Fibroblast of the aortic adventitia (primary cell): Measurements from ENCODE around the gene SYVN1. TPM values are rescaled to one million over a fixed set of nuclear protein-coding genes. Genes with fewer than 3 reads are reported as not detected.

Experiments used
- DNase-seq: peaks from one replicate; pipeline ENCODE4 v3.0.0-alpha.2; 2010; ENCODE audit warnings: low read depth
- H3K4me3 ChIP-seq: 2 replicates; pipeline ENCODE4 v1.5.1; 2011; ENCODE audit warnings: low read depth, mild to moderate bottlenecking, control low read depth, low read length, moderate library complexity
- total RNA-seq: library from RNA; depleted of rRNA; stranded (reverse); fragments of >200 nt; gene quantifications from 2 replicates; pipeline ENCODE4 v1.2.3, GENCODE V29; 2012; ENCODE audit warnings: low replicate concordance
- TF ChIP-seq, protein P1 (sequence below): IDR thresholded peaks from 2 replicates; pipeline ENCODE4 v1.5.1; 2011; ENCODE audit warnings: mild to moderate bottlenecking, low read length, control low read depth, inconsistent platforms; ENCODE audit not compliant: insufficient read depth

Gene SYVN1
- total RNA-seq, 1 donor = 24.3 TPM

DNA sequence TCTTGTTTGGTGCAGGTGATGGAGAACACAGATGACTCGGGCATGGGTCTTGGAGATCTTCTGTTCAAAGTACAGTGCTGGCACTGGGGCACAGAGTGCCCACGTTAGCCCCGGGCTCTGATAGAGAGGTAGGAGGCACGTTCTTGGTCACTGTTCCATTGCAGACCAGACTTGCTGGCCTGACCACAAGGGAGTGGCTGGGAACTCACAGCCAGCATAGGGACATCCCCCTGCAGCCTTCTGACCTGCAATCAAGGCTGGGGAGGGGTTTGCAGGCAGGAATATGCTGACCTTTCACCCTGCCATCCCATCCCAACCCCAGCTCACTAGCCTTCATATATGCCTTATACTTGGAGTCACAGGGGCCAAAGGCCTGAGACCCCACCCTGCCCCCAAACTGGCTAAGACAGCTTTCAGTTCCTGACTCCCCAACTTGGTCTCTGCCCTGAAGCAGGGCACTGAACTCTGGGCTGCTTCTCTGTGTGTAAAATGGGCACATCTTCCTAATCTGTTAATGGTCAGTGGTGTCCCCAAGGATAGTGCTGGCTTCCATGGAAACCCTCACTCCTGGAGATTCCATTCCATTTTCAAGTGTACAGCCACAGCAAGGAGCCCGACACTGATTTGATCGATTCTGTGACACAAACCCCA is 7.6 kb downstream of the SYVN1 start:
- no peak overlapping the region for H3K4me3 ChIP-seq
- TF ChIP-seq, protein P1, sequence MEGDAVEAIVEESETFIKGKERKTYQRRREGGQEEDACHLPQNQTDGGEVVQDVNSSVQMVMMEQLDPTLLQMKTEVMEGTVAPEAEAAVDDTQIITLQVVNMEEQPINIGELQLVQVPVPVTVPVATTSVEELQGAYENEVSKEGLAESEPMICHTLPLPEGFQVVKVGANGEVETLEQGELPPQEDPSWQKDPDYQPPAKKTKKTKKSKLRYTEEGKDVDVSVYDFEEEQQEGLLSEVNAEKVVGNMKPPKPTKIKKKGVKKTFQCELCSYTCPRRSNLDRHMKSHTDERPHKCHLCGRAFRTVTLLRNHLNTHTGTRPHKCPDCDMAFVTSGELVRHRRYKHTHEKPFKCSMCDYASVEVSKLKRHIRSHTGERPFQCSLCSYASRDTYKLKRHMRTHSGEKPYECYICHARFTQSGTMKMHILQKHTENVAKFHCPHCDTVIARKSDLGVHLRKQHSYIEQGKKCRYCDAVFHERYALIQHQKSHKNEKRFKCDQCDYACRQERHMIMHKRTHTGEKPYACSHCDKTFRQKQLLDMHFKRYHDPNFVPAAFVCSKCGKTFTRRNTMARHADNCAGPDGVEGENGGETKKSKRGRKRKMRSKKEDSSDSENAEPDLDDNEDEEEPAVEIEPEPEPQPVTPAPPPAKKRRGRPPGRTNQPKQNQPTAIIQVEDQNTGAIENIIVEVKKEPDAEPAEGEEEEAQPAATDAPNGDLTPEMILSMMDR = no peak
- no peak for DNase-seq

DNA sequence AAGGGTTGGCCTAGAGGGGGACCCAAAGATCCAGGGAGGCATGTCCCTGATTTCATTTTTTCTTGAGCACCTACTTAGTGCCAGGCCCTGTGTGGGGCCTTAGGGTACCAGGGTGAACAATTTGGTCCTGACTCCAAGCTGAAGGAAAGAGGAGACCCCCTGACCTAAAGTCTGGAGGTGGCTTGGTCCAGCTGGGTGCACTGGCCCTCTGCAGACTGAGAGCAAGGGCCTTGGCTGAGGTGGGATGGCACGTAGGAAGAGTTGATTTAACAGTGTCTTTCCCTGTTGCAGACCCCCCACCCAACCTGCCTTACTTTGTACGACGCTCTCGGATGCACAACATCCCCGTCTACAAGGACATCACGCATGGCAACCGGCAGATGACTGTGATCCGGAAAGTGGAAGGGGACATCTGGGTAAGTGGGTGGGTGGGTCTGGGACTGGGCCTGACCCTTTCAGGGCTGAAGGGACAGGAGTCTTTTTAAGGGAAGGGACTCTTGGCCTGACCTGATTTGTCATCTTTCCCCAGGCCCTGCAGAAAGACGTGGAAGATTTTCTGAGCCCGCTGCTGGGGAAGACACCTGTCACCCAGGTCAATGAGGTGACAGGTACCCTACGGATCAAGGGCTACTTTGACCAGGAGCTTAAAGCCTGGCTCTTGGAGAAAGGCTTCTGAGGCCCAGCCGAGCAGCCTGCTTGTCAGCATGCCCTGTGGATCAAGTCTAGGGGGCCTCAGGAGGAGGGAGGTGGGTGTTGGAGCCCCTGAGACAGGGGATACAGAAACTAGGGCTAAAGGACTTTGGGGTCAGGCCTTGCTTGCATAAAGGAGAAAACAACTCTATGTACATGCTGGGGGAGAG is 8.9 kb downstream of the SYVN1 start:
- no peak for DNase-seq
- TF ChIP-seq, protein P1 = no peak
- no peak overlapping the region for H3K4me3 ChIP-seq

DNA sequence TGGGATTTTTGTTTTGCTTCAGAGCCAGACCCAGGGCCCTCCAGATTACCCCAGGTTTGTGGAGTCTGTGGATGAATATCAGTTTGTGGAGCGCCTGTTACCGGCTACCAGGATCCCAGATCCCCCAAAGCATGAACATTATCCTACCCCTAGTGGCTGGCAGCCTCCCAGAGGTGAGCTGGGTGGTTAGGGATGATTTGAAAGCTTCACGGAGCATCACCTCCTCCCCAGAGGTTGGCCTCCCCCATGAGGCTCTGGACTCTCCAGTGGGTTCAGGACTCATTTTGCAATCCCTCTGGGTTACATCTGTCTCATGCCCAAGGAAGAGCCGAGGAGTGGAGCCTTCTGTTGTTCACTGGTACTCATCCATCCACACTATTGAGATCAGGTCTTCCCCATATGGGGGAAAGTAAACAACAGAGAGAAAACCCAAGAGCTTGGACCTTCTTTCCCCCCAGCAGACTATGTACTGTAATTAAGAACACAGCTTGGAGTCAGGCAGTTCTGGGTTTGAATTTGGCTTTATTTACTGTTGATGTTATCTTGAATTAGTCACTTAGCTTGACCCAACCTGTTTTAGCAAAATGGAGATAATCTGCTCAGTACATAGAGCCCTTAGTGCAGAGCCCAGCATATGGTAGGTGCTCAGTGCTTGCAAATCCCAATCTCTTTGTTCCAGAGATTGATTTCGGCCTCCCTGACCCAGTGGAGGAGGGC is 9.7 kb downstream of the SYVN1 start:
- TF ChIP-seq, protein P1 = no peak
- no peak for DNase-seq
- H3K4me3 ChIP-seq = no peak overlapping the region

DNA sequence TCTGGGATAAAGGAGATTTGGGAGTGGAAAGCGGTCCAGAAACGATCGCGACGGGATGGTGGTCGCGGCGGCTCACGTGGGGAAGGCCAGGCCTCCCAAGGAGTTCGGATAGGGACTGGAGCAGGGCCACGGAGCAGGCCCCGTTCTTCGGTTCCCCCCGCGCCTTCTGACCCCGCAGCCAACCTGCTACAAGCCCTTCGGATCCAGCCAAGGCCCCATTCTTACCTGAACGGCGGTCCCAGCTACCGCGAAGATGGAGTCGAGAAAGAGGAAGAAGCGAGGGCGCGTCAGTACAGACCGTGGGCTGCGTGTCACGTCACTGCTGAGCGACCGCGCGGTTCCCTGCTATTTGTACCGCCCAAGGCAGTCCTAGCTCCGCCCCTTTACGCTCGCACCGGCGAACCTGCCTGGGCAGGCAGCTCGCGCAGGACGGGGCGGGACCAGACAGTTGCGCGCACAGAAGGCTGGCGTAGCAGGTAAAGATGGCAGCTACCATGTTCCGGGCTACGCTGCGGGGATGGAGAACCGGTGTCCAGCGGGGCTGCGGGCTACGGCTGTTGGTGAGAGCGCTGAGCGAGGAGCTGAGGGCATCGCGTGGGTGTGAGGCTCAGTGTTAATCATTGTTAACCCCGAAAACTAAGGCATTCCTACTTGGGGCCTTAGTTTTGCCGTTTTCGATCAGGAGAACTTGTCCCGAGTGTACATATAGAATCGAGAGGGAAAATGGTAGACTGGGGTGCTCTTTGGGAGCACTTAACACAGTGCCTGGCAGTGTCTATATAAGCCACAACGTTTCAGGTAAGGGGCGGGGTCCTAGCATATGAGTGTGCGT is 12.2 kb downstream of the SYVN1 start, which contains the start of the genes FAU and MRPL49:
FAU (minus strand) TSS at position 270 of the 832 bp plus-strand sequence. CDS start 321 bp downstream, outside the sequence.
MRPL49 (plus strand) TSS at position 457 of the 832 bp plus-strand sequence; CDS start at position 483, 26 bp downstream.
- TF ChIP-seq, protein P1 = no peak
- peak within 1 kb of the TSS; percentile 99 for H3K4me3 ChIP-seq
- peak; percentile 94 for DNase-seq

DNA sequence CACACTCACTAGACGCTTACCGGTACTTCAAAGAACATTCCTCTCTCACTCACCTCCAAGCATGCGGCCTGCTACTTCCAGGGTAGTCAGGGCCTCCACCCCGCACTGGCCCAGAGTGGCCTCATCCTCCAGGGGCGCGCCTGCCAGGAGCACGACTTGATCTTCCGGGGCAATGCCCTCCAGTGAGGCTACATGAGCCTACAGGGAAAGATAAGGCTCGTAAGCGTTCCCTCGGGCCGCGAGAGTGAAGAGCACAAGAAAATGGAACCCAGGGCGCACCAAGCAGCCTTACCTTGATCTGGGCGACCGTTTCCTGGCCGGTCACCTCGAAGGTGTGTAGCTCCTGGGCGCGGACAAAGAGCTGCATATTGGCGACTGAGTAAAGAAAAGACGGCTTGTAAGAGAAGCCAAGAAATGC is 12.9 kb downstream of the SYVN1 start:
- no peak for DNase-seq
- H3K4me3 ChIP-seq = peak overlapping the region; percentile 99
- TF ChIP-seq, protein P1 = no peak

DNA sequence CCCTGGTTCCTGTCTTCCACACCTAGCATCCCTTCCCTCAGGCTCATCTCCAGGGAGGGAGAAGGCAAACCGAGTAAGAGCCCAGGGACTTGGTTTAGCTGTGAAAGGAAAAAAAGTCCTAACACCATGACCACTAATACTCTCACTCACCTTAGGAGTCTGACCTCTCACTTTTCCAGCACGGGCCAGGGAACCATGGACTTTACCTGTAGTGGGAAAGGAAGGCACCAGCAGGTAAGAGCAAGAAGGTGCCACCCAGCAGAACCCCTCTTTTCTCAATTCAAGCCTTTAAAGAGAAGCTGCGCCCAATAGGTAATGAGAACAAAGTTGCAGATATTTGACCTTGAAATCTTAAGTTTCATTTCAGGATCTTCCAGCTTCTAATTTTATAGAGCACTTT is 13.5 kb downstream of the SYVN1 start:
- DNase-seq = no peak
- TF ChIP-seq, protein P1 = no peak
- H3K4me3 ChIP-seq = peak overlapping the region; percentile 99
